ENCODE data around the gene LAD1. TPM values are rescaled to one million over a fixed set of nuclear protein-coding genes. Genes with fewer than 3 reads are reported as not detected.

Gene LAD1
- polyA plus RNA-seq, 1 of the 3 experiments (the other 2 are of a cell fraction), result not detected

GRCh38 chr1:201363467-201363866 is 35.7 kb downstream of the LAD1 start:
- H4K20me1 ChIP-seq (ENCODE audit: insufficient read depth), result no peaks in the 10 kb centered on the region
- no peak overlapping the region for H3K4me2 ChIP-seq
- WGBS (ENCODE audit: low lambda C conversion rate), result 80% methylated on average over 7 of the region's 8 CpGs
- no peaks in the 10 kb centered on the region for H3K36me3 ChIP-seq (replicated peaks in 1 of 2; ENCODE audit: control insufficient read depth in 1 of 2, insufficient read depth in 2 of 2, low read length in 1 of 2)
- no peak for DNase-seq
- TF ChIP-seq IRF3 (IDR thresholded peaks at IDR 0.05; ENCODE audit: low read depth, low read length), result no peak
- TF ChIP-seq JUND (IDR thresholded peaks at IDR 0.05), result no peak
- no peak for TF ChIP-seq USF1 (IDR thresholded peaks at IDR 0.05; ENCODE audit: borderline replicate concordance, low read depth)
- TF ChIP-seq GABPA (IDR thresholded peaks at IDR 0.05; ENCODE audit: low read depth), result no peak
- no peak for TF ChIP-seq ZBTB33 (IDR thresholded peaks at IDR 0.05; ENCODE audit: borderline replicate concordance, low read depth)
- no peak for TF ChIP-seq TAF1 (IDR thresholded peaks at IDR 0.05; ENCODE audit: borderline replicate concordance, low read depth, low read length)
- no peak for TF ChIP-seq FOXM1 (IDR thresholded peaks at IDR 0.05; ENCODE audit: low read depth)
- peaks cover 9% of the 10 kb centered on the region; the same call in 1 of the 2 replicates for H3K27me3 ChIP-seq (ENCODE audit: insufficient read depth)
- no peak overlapping the region for H3K27ac ChIP-seq (ENCODE audit: low read depth in 2 of 2, low read length in 1 of 2)
- H3K4me1 ChIP-seq (ENCODE audit: control insufficient read depth in 1 of 2, insufficient read depth in 2 of 2, low read depth in 1 of 2, low read length in 1 of 2), result peaks cover 0 to 8% of the 10 kb centered on the region in 2 experiments; a peak in 1 of 4 replicates
- no peak overlapping the region for H2AFZ ChIP-seq (ENCODE audit: low read depth)
- ChIA-PET CTCF (interaction anchor here (0.7 to 17.5 kb wide), 12 partner anchors 8 to 149 kb away, joined by 3 to 329 read pairs (median 20); partner anchors contain the start of gene TNNT2), POLR2A (no interaction called here)
- no peak overlapping the region for H3K4me3 ChIP-seq (ENCODE audit: low read depth in 2 of 2, low read length in 1 of 2)
- no peaks in the 10 kb centered on the region for H3F3A ChIP-seq (replicated peaks; ENCODE audit: insufficient read depth)
- H3K9me3 ChIP-seq, result no peaks in the 10 kb centered on the region
- no peaks in the 10 kb centered on the region for H3K9me2 ChIP-seq
- H3K9ac ChIP-seq, result no peak overlapping the region
- H3K79me2 ChIP-seq (ENCODE audit: insufficient read depth), result no peaks in the 10 kb centered on the region

GRCh38 chr1:201362906-201363305 is 36.2 kb downstream of the LAD1 start:
- no peak overlapping the region for H3K27ac ChIP-seq (ENCODE audit: low read depth in 2 of 2, low read length in 1 of 2)
- no peak overlapping the region for H3K4me3 ChIP-seq (ENCODE audit: low read depth in 2 of 2, low read length in 1 of 2)
- no peaks in the 10 kb centered on the region for H4K20me1 ChIP-seq (ENCODE audit: insufficient read depth)
- H3K27me3 ChIP-seq (ENCODE audit: insufficient read depth), result peaks cover 4% of the 10 kb centered on the region; the same call in 1 of the 2 replicates
- no peaks in the 10 kb centered on the region for H3K36me3 ChIP-seq (replicated peaks in 1 of 2; ENCODE audit: control insufficient read depth in 1 of 2, insufficient read depth in 2 of 2, low read length in 1 of 2)
- no peaks in the 10 kb centered on the region for H3F3A ChIP-seq (replicated peaks; ENCODE audit: insufficient read depth)
- H3K4me1 ChIP-seq (ENCODE audit: control insufficient read depth in 1 of 2, insufficient read depth in 2 of 2, low read depth in 1 of 2, low read length in 1 of 2), result peaks cover 0 to 5% of the 10 kb centered on the region in 2 experiments; a peak in 1 of 4 replicates
- WGBS (ENCODE audit: low lambda C conversion rate), result 43% methylated on average over 1 of the region's 3 CpGs
- CTCF ChIA-PET, result interaction anchor here (0.7 to 17.5 kb wide), 15 partner anchors 8 to 148 kb away, joined by 3 to 329 read pairs (median 19); partner anchors contain the start of gene TNNT2
- no peak overlapping the region for H2AFZ ChIP-seq (ENCODE audit: low read depth)
- POLR2A ChIA-PET, result no interaction called here
- no peaks in the 10 kb centered on the region for H3K79me2 ChIP-seq (ENCODE audit: insufficient read depth)
- H3K9me2 ChIP-seq, result no peaks in the 10 kb centered on the region
- H3K4me2 ChIP-seq, result no peak overlapping the region
- H3K9me3 ChIP-seq, result no peaks in the 10 kb centered on the region
- no peak for DNase-seq
- no peak overlapping the region for H3K9ac ChIP-seq
- TF ChIP-seq USF1 (IDR thresholded peaks at IDR 0.05; ENCODE audit: borderline replicate concordance, low read depth) (no peak), YY1 (IDR thresholded peaks at IDR 0.05; ENCODE audit: low read depth) (no peak), TCF12 (IDR thresholded peaks at IDR 0.05) (no peak), CTCF (IDR thresholded peaks at IDR 0.05) (no peak), GATA2 (CRISPR knock-in tag; IDR thresholded peaks at IDR 0.05) (no peak), SIN3A (IDR thresholded peaks at IDR 0.05; ENCODE audit: borderline replicate concordance, low read depth, low read length) (no peak), NFIC (IDR thresholded peaks at IDR 0.05; ENCODE audit: borderline replicate concordance) (no peak), ZBTB33 (IDR thresholded peaks at IDR 0.05; ENCODE audit: borderline replicate concordance, low read depth) (no peak), RAD21 (IDR thresholded peaks at IDR 0.05; ENCODE audit: low read length) (no peak), CHD2 (IDR thresholded peaks at IDR 0.05; ENCODE audit: low read length, partially characterized antibody) (no peak), MXI1 (IDR thresholded peaks at IDR 0.05; ENCODE audit: low read depth, low read length) (no peak)

Measured in SK-N-SH (cell line).